Left colon (tissue), 2 donors: Measurements from ENCODE around the gene APMAP. TPM values are rescaled to one million over a fixed set of nuclear protein-coding genes. Genes with fewer than 3 reads are reported as not detected.

Source experiments
- ATAC-seq: fragments of 200-7000 bp; cut with Tn5 transposase; one replicate; pipeline ENCODE4 v1.9.1; 2020; ENCODE audit warnings: mild to moderate bottlenecking, moderate library complexity
- DNase-seq, 2 donors: peaks; one replicate each; pipeline ENCODE4 v3.0.0-alpha.2; 2020
- intact Hi-C, 2 donors: fragments of 100-400 bp; cut with DNase I in 1 of 2; cut with micrococcal nuclease in 1 of 2; formaldehyde crosslinking; loops; one replicate each; pipeline versions ENCODE4 v1.11.2 to v1.14.0; 2022; cut with DNase I, micrococcal nuclease
- total RNA-seq, 2 donors: library from RNA; stranded (reverse); fragmentation: NEBNext Ultra II Directional; extraction: Animal tissue kit (Norgen Biotek cat#: 25700); gene quantifications; one replicate each; pipeline ENCODE4 v1.2.1, GENCODE V29; 2021
- donor health status: DM: no; HTN: no; CAD: no.
- donor health status: DM: yes; HTN: yes; CAD: no.

Gene APMAP
- total RNA-seq, 2 donors from 2014 or later = 44.5 to 53.4 TPM

DNA sequence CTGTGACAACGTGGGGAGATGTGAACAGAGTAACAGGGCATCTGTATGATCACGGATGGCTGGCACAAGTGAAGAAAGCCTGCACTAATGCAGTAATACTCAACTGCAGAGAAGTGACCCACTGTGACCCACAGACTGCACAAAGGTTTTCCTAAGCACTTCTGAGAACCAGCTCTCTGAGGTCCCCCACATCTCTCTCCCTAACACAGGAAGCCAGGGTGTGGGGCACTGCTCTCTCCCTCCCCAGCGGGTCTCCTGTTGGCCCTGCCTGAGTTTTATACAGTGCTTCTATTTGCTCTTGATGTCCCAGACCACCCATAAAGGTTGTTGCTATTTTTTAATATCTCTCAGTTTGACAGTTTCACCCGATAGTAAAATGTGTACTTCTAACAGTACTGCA lies 11.3 kb downstream of the APMAP start:
- DNase-seq (no peak), ATAC-seq (no peak)
- intact Hi-C loops = no loop called here

DNA sequence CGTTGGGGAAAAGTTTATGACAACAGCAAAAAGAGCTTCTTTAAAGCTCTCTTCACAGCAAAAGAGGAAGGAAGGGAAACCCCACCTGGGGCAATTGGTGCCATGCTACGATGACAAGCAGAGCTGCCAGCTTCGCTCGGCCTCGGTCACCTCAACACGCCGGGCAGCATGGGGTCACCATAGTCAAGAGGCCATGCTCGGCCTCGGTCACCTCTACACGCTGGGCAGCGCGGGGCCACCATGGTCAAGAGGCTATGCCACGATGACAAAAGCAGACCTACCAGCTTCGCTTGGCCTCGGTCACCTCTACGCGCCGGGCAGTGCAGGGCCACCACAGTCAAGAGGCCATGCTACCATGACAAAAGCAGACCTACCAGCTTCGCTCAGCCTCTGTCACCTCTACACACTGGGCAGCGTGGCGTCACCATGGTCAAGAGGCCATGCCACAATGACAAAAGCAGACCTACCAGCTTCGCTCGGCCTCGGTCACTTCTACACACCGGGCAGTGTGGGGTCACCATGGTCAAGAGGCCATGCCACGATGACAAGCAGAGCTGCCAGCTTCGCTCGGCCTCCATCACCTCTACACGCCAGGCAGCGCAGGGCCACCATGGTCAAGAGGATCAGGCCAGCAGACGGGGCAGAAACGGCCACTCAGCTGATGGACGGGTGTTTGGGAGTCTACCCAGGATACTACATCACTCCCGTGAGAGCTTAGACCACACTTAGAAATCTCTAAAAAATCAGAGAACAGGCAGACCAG lies 12.1 kb downstream of the APMAP start:
- DNase-seq (no peak), ATAC-seq (no peak)
- intact Hi-C loops = no loop called here

DNA sequence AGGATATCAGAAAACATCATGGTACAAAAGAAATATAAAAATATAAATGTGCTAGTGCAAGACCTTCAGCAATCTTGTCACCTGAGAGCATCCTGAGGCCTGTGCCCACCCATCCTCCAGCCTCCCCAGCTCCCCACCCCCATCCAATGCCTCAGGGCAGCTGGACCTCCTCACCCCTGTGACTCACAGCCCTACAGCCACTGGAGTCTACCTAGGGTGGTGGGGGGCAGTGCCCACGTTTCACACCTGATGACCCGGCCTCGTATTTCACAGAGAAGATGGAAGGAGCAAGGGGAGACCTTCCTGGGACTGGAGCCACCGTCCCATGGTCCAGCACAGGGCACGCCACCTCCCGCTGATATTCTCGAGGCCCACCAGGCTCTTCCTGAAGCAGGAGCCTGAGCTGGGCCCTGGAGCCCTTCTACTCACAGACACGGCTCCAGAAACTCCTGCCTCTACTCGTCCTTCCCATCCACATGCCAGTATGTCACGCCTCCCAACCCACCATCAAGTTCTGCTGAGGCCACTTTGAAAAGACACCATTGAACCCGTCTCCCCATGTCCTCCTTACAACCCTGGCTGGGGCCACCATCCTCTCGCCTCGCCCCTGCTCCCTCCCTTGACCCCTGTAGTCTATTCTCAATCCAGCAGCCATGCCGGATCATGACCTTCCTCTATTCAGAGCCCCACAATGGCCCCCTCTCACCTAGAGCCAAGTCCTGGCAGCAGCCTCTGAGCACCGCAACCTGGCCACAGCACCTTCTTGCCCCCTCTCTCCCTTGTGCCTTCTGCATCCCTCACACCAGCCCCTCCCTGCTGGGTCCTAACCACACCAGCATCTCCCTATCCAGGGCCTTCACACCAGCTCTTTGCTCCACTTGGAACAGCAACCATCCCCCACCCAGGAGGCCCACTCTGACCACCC lies 13.3 kb downstream of the APMAP start:
- ATAC-seq = no peak
- DNase-seq = no peak
- intact Hi-C loops = no loop called here

DNA sequence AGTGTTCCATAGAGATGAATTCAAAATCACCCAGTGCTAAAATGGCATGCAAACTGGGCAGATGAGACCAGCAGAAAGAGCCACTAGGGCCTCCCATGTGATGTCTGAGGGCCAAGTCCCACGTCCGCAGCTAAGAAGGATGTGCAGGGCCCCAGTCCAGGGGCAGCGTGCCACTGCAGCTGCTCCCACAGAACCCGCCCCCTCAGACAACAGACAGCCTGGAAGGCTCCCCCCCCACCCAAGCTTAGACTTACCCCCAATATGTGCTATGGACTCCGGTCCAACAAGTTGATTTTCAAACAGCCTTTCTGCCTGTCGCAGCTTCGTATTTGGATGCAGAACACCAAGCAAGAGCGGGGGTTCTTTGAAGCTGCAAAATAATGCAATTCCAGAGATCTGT lies 14.0 kb downstream of the APMAP start:
- DNase-seq (no peak), ATAC-seq (no peak)

GRCh38 chr20:24977797-24978196 lies 14.8 kb downstream of the APMAP start:
- no peak for ATAC-seq
- intact Hi-C loops = no loop called here
- no peak for DNase-seq

More for the DNA sequence above, 14.0 kb downstream of the APMAP start:
- intact Hi-C loops = no loop called here

- intact Hi-C loops = no loop called here
- DNase-seq (no peak), ATAC-seq (no peak)
Measured at GRCh38 chr20:24977336-24977735, 15.2 kb downstream of the APMAP start.

- ATAC-seq = no peak
- intact Hi-C loops = no loop called here
- no peak for DNase-seq
Measured at GRCh38 chr20:24972341-24972740, 20.2 kb downstream of the APMAP start.

DNA sequence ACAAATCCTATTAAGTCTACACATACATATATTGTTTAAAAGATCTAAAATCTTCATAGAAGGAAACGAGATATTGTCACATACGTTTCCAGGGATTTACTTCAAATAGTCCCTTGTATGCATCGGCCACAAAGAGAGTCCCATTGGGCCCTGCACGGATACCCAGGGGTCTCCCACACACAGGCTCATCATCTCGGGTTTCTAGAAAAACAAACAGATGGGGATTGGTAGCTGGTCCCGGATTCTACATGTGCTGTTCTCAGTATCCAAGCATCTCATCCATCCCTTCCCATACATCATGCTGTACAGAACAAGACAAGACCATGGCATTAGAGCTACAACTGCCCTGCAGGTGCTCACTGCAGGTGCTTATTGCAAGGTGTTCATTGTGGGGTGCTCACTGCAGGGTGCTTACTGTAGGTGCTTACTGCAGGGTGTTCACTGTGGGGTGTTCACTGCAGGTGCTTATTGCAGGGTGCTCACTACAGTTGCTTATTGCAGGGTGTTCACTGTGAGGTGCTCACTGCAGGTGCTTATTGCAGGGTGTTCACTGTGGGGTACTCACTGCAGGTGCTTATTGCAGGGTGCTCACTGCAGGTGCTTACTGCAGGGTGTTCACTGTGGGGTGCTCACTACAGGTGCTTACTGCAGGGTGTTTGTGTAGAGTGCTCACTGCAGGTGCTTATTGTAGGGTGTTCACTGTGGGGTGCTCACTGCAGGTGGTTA lies 21.0 kb downstream of the APMAP start:
- intact Hi-C loops = no loop called here
- no peak for ATAC-seq
- DNase-seq = no peak

- no peak for ATAC-seq
Measured at GRCh38 chr20:24970754-24971153, 21.8 kb downstream of the APMAP start.

GRCh38 chr20:24970030-24970553 lies 22.5 kb downstream of the APMAP start:
- ATAC-seq (no peak), DNase-seq (no peak)

More at GRCh38 chr20:24970754-24971153, 21.8 kb downstream of the APMAP start:
- no peak for DNase-seq
- intact Hi-C loops = no loop called here

DNA sequence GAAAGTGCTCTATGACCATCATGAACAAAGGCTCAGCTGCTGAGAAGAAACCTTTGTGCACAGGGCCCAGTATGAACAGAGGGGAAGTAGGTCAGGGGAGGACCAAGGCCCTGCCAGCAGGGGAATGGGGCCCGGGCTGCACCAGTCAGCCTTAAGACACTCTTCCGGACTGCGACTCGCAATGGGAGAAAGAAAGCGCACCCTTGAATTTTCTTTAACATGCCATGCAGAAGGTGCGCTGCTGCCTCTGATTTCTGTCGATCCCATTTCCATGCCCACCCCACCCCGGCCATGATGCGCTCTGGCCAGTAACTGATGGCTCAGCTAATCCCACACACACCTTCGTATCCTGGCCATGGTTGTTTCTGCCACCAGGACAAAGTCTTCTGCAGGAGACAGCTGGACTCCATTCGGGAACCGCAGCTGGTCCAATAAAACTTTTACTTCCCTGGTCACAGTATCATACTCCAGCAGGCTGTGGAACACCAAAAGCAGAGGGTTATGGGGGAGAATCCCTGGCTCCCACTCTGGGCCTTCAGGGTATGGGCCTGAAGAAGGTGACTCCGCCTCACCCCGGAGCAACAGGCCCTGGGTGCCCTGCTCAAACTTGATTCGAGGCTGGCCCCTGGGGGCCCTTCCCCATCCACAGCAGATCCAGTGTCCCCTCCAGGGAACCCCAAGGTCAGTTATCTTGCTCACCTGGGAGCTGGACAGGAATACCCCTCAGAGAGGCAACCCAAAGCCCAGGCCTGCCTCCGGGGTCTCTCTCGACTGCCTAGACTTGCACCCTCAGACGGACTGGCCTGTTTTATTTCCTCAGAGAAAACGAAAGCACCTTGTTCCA lies 23.1 kb downstream of the APMAP start:
- ATAC-seq (peak; percentile 50), DNase-seq (peak in 1 of 2 donors; percentile 18)
- intact Hi-C loops = no loop called here

More at GRCh38 chr20:24970030-24970553, 22.5 kb downstream of the APMAP start:
- intact Hi-C loops = no loop called here

DNA sequence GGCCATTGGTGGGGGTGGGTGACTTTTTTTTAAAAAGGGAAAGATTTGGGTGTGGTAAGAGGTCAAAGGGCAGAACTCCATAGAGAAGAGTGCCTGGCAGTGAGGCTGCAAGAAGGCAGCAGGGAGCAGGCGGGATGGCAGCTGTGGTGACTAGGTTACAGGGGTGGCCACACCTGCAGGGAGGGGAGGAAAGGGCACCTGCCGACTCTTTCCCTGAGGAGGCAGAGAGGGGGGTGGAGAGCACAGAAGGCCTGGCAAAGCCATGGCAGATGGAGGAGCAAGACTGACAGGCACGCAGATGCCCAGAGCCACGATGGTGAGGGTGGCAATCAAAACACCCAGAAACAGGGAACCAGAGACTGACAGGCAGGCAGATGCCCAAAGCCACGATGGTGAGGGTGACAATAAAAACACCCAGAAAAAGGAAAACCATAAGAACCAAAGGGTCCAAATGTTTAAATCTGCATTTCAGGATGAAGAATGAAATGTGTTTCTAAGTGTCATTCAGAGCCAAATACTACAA lies 24.2 kb downstream of the APMAP start:
- DNase-seq = peak in 1 of 2 donors; percentile 21
- peak; percentile 85 for ATAC-seq
- intact Hi-C loops = no loop called here

DNA sequence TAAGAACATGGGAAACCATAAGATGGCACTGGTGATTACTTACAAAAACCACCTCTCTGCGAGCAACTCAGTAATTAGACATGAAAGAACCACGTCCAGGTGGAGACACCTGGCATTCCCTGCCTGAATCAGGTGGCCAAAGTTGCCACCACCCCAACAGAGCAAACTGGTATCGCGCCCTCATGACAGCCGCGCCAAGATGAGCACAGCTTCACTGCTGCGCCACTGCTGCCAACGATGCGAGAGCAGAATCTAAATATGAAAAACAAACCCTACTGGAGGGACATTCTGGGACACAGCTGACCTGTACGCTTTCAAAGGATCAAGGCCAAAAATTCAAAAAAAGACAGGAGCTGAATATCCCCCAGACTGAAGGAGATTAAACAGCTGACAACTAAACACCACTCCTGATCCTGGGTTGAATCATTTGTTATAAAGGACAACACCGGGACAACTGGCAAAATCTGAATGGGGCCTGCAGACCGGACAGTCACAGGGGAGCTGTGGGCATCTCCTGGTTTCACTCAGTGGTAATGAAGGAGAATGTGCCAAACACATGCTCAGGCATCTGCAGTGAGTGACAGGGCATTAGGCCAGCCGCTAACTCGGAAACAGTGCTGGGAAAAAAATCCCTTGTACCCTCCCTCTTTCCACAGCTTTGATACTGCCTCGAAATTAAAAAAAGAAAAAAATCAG lies 26.1 kb downstream of the APMAP start:
- no peak for ATAC-seq
- intact Hi-C loops = no loop called here
- no peak for DNase-seq

DNA sequence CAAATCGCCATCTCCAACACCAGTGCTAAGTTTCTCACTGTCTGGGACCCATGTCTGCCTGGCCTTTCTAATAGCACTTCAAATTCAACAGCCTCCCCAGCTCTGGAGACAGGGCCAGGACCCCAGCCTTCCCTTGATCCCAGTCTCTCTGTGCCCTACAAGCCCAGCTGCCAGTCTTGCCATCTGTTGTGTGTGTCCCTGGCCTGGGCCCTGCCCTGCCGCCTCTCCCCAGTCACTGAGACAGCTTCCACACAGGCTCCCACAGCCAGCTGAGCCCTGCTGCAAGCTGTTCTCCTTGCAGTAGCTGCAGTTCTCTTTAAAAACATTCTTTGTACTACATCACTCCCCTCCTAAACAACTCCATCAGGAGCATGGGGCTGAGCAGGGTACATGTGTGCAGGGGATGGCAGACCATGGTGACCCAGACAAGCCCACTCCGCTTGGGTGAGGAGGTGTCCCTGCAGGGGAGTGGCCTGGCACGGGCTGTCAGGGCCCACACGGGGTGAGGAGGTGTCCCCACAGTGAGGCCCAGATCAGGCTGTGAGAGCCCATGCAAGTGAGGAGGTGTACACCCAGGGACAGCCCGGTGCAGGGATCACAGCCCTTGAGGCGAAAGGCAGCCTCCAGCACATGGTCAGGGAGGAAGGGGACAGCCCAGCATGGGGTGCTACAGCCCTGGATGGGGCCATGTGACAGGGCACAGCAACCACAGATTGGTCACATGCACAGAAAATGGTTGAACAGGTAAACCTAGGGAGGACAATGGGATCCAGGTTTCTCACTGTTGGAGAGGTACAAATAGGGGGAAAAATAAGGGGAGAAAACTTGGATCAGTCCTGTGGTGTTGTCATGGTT lies 27.3 kb downstream of the APMAP start:
- no peak for ATAC-seq
- intact Hi-C loops = no loop called here
- DNase-seq = no peak

- ATAC-seq (no peak), DNase-seq (no peak)
- intact Hi-C loops = no loop called here
Measured at GRCh38 chr20:24964506-24964840, 28.1 kb downstream of the APMAP start.

DNA sequence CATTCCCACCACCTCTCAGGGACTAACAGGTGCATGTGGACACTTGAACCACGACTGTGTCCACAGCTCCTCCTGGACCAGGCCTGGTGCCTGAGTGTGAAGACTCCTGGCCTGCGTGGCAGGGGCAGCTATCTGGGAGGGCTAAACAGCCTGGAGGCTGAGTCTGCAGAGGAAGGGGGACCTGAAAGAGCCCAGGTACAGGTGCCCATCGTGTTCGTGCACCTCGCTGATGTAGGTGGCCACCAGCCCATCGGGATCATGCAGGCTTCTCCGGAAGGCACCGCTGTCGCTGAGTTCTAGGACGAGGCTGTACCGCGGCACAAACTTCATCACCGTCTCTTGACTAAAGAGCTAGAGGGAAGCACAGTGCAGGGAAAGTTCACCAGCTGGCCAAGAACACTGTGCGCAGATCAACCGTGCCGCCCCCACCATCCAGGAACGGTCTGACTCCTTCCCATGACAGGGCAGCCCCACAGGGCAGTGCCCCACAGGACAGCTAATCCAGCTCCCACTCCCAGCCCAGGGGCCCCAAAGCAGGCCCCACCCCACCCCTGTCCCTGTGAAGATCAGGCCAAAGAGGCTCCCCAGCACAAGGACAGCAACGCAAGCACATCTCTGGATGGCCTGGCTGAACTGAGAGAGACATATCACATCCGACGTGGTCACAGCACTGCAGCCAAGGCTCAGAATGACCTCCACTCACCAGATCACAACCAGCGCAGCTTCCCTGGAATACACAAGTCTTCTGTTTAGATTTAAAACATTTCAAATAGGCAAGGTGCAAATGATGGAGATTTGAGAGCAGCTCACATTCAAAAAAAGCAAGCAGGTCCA lies 28.7 kb downstream of the APMAP start:
- ATAC-seq = no peak
- intact Hi-C loops = no loop called here
- DNase-seq = no peak
